Stimulated activated CD8-positive, alpha-beta memory T cell treated with anti-CD3 and anti-CD28 coated beads, Interleukin-7, amount 100 ng/mL, for 24 hours (primary cell): ENCODE data around the gene NUTM2B.
"Not testable (repeated sequence)": the region's sequence is repeated elsewhere in the genome, so short reads cannot be mapped to it uniquely, and the experiment has no call there.

Experiments
- DNase-seq: peaks from one replicate; pipeline ENCODE4 v3.0.0-alpha.2; 2020; ENCODE audit warnings: low read depth

Gene NUTM2B, protein sequence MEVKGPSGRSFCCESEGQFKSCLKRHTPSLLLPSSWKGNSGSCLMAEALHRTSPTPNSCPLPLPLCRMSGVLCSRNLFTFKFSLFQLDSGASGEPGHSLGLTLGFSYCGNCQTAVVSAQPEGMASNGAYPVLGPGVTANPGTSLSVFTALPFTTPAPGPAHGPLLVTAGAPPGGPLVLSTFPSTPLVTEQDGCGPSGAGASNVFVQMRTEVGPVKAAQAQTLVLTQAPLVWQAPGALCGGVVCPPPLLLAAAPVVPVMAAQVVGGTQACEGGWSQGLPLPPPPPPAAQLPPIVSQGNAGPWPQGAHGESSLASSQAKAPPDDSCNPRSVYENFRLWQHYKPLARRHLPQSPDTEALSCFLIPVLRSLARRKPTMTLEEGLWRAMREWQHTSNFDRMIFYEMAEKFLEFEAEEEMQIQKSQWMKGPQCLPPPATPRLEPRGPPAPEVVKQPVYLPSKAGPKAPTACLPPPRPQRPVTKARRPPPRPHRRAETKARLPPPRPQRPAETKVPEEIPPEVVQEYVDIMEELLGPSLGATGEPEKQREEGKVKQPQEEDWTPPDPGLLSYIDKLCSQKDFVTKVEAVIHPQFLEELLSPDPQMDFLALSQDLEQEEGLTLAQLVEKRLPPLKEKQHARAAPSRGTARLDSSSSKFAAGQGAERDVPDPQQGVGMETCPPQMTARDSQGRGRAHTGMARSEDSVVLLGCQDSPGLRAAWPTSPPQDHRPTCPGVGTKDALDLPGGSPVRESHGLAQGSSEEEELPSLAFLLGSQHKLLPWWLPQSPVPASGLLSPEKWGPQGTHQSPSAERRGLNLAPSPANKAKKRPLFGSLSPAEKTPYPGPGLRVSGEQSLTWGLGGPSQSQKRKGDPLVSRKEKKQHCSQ

DNA sequence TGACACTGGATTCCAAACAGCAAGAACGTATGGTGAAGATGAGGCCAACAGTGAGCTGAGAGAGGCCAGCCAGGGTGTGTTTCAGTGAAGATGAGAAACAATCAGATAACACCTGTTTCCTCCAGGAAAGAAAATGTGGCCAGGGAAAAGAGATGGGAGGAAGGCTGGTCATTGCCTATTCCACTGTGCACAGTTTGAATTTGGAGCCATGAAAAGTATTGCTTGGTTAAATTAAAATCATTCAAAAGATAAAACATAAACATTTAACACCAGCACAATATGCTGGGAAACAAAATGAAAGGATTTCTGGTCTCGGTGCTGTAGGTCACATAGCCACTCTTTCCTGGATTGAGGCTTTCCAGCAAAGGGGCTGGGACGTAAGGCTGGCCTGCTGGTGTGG, at the start of gene NUTM2B:
TSS of gene NUTM2B (plus strand) at position 301 of the 400 bp plus-strand sequence. CDS start 383 bp downstream, outside the sequence.
- DNase-seq: not testable (repeated sequence)

DNA sequence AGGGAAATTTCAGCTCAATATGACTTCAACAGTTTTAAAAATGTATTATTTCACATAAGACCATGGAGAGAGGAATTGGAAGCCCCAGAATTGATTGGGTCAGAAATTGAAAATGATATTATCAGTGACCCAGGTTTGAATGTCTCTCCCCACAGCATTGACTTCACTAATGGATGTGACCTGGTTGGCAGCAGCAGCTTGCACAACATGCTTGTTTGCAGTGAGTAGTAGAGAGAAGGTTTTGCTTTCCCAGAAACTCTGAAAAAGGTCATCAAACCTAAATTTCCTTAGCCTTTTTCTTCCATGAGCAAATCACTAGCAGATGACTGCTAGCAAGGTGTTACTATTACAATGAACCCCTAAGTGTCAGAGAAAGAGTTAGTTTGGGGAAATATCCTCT, 39.7 kb upstream of the NUTM2B start:
- DNase-seq: not testable (repeated sequence)

DNA sequence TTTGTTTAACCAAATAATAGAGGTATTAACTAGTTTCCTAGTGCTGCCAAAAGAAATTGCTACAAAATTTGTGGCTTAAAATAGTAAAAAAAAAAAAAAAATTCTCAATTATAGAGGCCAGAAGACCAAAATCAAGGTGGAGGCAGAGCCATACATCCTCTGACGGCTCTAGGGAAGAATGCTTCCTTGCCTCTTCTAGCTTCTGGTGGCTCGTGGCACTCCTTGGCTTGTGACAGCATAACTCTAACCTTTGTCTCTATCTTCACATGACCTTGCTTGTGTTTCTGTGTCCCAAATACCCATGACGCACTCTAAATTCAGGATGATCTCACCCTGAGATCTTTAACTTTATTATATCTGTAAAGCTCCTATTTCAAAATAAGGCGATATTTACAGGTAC, 38.3 kb upstream of the NUTM2B start:
- not testable (repeated sequence) for DNase-seq

DNA sequence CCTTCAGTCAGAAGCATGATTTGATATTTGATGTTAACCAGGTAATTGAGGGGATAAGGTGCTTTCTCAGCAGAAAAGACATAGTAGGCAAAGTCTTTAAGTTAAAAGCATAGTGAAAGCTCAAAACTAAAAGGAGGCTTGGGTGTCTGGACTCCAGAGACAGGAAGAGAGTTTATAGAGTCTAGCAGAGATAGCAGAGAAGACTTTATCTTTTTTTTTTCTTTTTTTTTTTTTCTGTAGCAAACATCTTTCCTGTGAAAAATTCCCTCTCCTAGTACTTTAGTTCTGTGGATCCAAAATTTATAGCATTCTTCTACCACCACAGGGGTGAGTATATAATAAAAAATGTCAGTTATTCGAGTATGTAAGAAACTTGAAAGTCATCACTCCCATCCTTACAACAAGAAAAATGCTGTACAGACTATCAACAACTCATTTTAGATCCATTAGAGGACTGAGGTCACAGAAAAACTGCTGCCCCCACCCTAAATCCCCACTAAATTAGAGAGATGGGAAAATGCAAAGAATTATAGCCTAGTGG, 33.7 kb upstream of the NUTM2B start:
- not testable (repeated sequence) for DNase-seq

DNA sequence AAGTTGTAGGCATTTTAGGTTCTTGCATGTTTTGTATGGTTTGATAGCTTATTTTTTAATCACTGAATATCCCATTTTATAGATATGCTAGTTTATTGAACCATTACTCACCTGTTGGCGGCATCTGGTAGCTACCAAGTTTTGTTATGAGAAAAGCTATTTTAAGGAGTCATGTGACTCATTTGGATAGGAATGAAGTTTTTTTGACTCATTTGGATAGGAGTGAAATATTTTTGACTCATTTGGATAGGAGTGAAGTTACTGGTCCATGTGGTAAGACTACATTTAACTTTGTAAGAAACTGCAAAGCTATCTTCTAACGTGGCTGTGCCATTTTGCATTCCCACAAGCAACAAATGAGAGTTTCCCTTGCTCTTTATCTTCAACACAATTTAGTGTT, 28.1 kb upstream of the NUTM2B start:
- not testable (repeated sequence) for DNase-seq

DNA sequence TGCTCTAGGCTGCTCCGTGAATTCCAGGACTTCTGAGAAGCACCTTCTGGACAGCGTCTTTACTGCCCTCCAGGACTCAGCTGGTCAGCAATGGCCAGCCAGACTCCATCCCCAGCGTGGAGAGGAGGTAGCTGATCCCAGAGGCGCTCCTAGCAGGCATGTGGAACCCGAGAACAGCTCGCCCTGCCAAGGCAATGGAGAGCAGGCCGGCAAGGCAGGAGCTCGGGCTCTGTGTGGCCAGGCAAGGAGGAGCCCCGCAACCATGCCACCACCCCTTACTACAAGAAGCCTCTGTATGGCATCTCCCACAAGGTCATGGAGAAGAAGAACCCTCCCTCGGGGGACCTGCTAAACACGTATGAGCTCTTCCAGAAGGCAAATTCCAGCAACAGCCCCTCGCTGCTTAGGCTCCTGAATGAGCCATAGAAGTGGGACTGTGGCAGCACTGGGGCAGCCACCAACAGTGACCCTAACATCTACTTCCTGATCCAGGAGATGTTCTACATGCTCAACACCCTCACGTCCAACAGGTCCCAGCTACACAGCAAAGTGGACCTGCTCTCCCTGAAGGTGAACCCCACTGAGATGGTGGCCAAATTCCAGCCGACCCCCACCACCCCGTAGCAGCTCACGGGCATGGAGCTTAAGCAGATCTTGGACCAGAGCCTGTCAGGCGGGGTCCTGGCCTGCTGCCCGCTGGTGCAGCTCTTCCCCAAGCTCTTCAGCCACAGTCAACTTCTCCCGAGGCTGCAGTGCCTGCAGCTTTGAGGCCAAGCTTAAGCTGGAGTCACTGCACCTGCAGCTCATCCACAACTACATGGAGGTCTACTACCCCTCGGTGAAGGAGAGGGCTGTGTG, 19.8 kb upstream of the NUTM2B start:
- not testable (repeated sequence) for DNase-seq

DNA sequence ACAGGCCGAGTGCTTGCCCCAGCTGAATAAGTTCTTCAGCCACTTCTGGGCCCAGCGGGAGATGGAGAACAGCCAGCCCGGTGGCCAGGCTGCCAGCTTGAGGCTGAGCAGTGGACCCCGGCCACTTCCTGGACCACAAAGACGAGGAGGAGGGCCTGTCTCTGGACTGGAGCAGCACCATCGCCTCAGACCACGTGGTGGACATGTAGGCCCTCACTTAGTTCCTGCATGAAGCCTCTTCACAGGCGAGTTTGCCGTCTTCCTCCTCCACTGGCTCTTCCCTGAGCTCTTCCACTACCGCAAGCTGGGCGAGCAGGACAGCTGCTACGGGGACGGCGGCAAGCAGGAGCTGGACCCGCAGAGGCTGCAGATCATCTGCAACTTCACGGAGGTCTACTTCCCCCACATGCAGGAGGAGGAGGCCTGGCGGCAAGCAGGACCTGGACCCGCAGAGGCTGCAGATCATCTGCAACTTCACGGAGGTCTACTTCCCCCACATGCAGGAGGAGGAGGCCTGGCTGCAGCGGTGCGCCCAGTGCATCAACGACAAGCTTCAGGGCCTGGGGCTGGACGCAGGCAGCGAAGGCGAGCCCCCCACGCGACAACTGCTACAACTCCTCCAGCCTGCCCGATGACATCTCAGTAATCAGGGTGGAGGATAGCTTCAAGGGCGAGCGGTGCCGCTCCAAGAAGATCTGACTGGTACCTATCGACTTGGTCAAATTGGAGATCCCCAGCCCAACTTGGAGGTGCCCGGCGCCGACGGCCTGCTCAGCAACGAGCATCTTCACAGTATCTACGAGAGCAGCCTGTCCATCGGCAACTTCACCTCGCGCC, 18.9 kb upstream of the NUTM2B start:
- not testable (repeated sequence) for DNase-seq

DNA sequence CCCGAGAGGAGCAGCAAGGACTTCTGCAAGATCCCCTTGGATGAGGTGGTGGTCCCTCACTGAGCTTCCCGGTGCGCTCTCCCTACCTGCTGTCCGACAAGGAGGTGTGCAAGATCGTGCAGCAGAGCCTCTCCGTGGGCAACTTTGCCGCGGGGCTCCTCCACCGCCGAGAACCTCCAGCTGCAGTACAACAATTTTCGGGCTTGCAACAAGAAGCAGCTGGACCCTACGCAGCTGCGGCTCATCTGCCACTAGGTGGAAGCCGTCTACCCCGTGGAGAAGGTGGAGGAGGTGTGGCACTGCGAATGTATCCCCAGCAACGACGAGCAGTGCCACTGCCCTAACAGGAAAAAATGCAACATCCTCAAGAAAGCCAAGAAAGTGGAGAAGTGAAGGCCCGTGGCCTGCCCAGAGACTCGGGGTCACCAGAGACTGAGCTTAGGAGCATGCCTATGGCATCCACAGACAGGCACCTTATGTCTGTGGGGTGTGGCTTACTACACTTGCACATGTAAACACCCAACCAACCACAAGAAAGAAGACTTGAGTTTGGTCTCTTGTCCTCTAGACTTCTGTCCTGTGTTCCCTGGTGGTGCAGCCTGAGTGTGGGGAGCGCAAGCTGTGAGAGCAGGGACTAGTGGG, 17.9 kb upstream of the NUTM2B start:
- not testable (repeated sequence) for DNase-seq

DNA sequence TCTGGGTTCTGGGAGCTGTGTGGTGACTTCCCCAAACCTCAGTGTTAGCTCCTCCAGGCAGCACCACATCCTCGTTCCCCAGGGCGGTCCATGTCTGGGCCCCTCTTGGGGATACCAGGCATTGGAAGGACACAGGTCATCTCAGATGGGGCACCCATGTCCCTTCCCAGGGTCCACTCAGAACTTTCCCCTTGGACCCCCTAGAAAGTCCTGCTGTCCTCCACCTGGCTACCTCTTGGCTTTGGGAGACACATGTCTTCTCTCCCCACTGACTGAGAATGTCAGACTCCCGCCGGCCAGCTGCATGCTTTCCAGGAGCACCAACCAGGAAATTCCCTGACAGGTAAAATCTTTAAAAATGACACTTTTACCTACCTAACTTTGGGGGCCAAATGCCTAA, 16.4 kb upstream of the NUTM2B start:
- DNase-seq: not testable (repeated sequence)

DNA sequence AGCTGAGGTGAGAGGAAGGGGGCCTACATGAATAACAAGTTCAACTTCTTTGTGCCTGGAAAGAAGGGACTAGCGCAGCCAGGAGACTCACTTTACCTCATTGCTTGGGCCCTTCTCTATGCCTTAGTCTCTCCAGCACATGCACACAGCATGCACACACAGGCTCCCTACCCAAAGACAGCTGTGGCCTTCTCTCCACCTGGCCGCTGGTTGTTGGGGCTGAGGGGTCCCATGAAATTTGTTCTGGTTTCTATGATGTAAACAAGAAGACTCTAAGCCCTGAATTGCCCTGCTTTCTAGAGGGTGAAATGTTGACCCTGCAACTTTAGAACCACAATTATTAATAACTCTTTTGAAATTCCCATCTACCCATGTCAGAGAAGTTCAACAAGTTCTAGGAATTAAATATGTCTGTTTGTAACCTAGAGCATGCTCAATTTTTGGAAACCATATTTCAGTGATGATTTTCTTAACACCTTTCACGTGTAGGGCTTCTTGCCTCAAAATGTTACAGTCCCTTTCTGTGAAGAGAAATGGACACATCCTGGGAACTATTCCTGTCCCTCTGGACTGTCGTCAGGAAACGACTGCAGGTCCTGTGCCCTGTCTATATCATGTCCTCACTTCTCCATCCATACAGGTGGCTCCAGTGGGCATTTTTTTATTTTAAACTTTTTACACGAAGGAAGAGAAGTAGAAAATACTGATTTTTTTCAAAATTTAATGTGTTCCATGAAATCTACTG, 15.4 kb upstream of the NUTM2B start:
- not testable (repeated sequence) for DNase-seq

DNA sequence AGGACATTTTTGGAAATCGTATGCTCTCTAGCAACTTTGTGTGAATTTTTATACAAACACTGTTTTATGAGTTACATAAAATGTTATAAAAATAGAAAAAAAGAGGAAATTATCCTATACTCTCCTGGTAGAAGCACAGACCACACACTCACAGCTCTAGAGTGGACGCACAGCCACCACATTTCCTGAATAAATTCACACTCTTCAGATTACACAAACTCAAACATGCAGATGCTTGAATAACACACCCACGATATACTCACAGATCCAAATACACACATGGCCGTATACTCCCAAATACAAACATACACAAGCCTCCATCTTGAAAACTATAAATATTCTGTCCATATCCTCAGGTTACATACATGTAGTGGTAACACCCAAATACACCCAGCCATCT, 14.2 kb upstream of the NUTM2B start:
- DNase-seq: not testable (repeated sequence)

DNA sequence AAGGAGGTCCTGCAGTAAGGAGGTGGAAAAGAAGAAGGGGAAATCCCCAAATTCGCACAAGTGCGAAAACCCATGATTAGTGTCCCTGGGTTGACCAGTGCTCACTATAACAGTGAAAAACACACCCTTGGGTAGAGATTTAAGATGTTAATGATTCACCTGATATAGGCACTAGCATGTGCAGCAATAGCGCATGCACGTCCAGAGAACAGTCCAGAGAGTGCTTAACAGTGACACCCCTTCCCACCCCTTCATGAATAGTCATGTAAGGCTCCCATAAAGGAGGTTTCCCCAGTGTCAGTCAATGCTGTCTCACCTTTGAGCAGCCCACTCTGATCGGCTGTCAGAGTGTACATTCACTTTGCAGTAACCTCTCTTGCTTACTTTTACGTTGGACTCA, 6.4 kb upstream of the NUTM2B start:
- not testable (repeated sequence) for DNase-seq

DNA sequence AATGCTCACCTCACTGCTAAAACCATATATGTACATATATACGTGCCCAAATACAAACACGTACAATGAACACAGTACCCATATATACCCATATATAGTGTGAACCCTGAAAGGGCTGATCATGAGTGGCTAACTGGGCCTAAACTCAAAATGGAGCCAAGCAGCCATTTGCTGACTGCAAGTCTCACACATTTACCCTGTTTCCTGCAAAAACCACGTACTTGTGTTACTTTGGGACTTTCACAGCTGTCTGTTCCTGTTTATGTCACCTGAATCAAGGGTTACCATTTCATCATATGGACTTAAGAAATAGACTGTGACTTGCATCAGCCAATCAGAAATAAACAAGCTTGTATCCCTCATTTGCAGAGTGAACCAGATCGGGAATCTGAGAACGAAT, 5.9 kb upstream of the NUTM2B start:
- DNase-seq: not testable (repeated sequence)

DNA sequence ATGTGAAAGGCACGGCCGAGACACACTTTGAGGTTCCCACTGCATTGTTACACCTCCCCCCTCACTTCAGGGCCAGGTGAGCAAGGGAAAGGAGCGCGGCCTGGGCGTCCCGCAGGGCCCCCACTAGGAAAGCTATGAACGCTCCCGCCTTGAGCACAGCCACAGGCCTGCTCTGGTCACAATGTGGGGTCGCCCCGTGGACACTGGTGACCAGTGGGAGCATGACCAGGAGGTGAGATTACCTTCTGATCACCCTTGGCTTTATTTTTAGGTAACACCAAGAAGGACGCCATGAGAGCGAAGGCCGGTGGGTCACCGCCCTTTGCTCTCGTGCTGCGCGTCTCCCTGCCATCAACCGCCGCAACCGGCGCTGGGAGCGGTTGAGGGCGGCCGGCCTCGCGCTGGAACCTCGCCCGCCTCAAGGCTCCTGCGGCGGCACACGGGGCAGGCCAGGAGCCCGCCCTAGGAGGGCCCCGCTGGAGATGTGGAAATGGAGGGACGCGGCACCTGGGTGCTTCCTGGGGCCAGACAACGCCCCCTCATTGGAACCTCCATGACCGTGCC, 2.6 kb upstream of the NUTM2B start:
- DNase-seq: not testable (repeated sequence)

DNA sequence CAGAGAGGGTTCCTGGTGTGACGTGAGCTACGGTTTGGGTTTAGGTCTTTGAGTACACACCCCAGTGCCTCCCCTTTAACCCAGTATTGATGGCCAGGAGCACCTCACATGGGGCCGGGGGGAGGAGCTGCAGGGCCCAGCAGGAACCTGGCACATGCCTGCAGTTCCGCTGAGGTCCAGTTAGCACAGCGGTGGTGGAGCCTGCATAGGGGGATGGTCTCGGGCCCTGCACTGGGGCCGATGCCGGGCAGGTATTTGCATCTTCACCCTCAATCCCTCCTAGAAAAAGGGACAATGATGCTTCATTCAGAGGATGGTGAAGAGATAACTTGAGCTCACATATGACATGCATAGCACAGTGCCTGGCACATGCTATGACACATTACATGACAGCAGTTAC, 4.0 kb downstream of the NUTM2B start:
- not testable (repeated sequence) for DNase-seq

DNA sequence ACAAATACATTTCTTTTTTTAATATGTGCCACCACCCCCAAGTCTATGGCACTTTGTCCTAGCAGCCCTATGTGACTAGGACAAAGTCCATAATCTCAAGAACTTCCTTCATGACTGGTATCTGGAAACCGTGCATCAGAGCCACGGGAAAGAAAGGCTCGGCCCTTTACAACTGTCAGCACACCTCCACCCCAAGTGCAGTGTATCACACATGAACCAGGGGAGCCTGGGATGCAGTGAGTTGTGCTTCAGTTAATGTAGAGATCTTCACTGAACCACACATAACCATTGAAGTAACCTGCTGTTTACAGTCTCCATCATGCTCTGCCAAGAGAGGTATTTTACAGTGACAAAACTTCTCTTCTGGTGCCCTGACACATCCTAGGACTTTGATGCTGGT, 11.9 kb downstream of the NUTM2B start:
- not testable (repeated sequence) for DNase-seq

DNA sequence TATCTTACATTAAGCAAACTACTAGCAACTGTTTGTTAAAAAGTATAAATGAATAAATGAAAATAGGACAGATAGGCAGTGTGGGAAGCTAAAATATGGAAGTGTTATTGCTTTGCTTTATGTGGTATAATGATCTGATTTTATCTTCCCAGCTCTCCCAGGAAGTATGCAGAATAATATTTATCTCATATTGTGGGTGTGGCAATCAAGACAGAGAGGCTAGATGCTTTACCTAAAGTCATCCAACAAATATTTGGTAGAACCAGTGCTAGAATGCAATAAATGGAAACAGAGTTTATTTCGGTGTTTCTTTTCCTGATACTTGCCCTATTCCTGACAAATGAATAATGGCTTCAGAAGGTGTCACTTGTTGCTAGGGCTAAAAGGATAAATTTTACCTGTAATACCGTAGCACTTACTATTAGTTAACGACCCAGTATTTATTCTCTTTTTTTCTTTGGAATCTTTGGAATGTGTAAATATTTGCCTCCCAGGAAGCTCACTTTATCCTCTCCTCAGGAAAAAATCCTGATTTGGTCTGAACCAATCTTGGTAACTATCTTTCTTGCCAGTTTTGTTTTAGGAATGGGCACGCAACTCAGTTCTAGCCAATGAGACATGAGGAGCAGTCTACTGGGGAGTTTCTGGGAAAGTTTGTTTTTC, 14.0 kb downstream of the NUTM2B start:
- not testable (repeated sequence) for DNase-seq

DNA sequence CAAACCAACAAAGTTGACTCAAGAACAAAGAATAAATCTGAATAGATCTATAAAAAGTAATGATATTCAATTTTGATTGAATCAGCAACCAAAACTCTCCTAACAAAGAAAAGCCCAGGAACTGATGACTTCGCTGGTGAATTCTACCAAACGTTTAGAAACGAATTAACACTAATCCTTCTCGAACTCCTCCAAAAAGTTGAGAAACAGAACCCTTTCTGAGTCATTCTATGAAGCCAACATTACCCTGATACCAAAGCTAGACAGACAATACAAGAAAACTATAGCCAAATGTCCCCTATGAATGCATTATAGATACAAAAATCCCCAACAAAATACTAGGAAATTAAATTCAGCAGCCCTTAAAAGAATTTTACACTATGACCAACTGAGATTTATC, 17.0 kb downstream of the NUTM2B start:
- DNase-seq: not testable (repeated sequence)

DNA sequence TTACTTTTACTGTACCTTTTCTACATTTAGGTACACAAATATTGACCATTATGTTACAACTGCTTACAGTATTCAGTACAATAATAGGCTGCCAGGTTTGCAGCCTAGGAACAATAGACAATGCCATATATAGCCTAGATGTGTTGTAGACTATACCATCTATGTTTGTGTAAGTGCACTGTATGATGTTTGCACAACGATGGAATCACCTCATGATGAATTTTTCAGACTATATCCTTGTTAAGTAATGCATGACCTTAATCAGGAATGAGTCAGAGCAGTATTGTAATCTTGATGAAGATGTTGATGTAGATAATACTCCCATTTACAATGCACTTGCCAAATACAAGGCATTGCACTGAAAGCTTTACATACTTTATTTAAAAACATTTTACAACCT, 23.6 kb downstream of the NUTM2B start:
- not testable (repeated sequence) for DNase-seq
